ENCODE measurements around the gene CLIP2.
"Not testable (repeated sequence)": the region's sequence is repeated elsewhere in the genome, so short reads cannot be mapped to it uniquely, and the experiment has no call there.

Gene CLIP2

GRCh38 chr7:74253331-74253730, 35.9 kb upstream of the CLIP2 start:
- CTCF ChIA-PET = interaction anchor here (1.1 to 3.0 kb wide), 7 partner anchors 10 to 148 kb away, joined by 3 to 14 read pairs (median 4); no protein-coding TSS in a partner anchor
- TF ChIP-seq, protein P1, sequence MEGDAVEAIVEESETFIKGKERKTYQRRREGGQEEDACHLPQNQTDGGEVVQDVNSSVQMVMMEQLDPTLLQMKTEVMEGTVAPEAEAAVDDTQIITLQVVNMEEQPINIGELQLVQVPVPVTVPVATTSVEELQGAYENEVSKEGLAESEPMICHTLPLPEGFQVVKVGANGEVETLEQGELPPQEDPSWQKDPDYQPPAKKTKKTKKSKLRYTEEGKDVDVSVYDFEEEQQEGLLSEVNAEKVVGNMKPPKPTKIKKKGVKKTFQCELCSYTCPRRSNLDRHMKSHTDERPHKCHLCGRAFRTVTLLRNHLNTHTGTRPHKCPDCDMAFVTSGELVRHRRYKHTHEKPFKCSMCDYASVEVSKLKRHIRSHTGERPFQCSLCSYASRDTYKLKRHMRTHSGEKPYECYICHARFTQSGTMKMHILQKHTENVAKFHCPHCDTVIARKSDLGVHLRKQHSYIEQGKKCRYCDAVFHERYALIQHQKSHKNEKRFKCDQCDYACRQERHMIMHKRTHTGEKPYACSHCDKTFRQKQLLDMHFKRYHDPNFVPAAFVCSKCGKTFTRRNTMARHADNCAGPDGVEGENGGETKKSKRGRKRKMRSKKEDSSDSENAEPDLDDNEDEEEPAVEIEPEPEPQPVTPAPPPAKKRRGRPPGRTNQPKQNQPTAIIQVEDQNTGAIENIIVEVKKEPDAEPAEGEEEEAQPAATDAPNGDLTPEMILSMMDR (IDR thresholded peaks at IDR 0.05; ENCODE audit: control extremely low read depth, extremely low read depth, low read depth, missing control alignments) = no peak
- no peak for DNase-seq (ENCODE audit: extremely low spot score)
- POLR2A ChIA-PET = interaction anchor here (0.6 to 0.7 kb wide), 2 partner anchors 60 to 143 kb away, joined by 3 to 5 read pairs; no protein-coding TSS in a partner anchor

GRCh38 chr7:74253835-74254128, 35.4 kb upstream of the CLIP2 start:
- no peak for DNase-seq (ENCODE audit: extremely low spot score)
- POLR2A ChIA-PET = interaction anchor here (0.7 kb wide), 1 partner anchor 142 kb away, joined by 3 read pairs; no protein-coding TSS in a partner anchor
- CTCF ChIA-PET = interaction anchor here (1.3 to 3.0 kb wide), 6 partner anchors 9 to 148 kb away, joined by 4 to 14 read pairs (median 5); no protein-coding TSS in a partner anchor
- TF ChIP-seq, protein P1 (IDR thresholded peaks at IDR 0.05; ENCODE audit: control extremely low read depth, extremely low read depth, low read depth, missing control alignments) = no peak

- POLR2A ChIA-PET = interaction anchor here (0.6 kb wide), 1 partner anchor 39 kb away, joined by 3 read pairs; no protein-coding TSS in a partner anchor
- DNase-seq (ENCODE audit: extremely low spot score) = peak; percentile 98
- CTCF ChIA-PET = interaction anchor here (1.3 to 3.0 kb wide), 5 partner anchors 9 to 47 kb away, joined by 3 to 14 read pairs (median 5); no protein-coding TSS in a partner anchor
- TF ChIP-seq, protein P1 (IDR thresholded peaks at IDR 0.05; ENCODE audit: control extremely low read depth, extremely low read depth, low read depth, missing control alignments) = no peak
These were observed 34.9 kb upstream of the CLIP2 start, which contains the start of gene RFC2 for GRCh38 chr7:74254129-74254857. RFC2 (minus strand) TSS chr7:74254399; CDS start chr7:74254383, 16 bp downstream.

DNA sequence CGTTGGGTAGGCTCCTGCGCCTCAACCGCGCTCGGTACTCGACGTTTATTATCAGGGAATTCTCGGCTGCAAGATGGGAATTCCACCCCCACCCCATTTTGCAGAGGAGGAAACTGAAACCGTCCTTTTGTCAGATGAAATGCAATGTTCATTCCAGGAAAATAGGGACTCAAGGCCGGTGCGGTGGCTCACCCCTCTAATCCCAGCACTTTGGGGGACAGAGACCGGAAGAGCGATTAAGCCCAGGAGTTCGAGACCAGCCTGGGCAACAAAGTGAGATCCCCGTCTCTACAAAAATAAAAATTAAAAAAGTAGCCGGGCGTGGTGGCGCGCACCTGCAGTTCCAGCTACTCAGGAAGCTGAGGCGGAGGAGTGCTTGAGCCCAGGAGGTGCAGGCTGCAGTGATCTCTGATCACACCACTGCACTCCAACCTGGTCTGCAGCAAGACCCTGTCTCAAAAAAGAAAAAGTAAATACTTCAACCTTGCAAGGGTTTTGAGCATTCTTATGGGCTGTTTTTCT, 34.3 kb upstream of the CLIP2 start:
- ChIA-PET CTCF (interaction anchor here (1.3 to 3.0 kb wide), 5 partner anchors 8 to 48 kb away, joined by 3 to 14 read pairs (median 5); no protein-coding TSS in a partner anchor), POLR2A (interaction anchor here (0.6 kb wide), 2 partner anchors 40 to 178 kb away, joined by 3 read pairs; no protein-coding TSS in a partner anchor)
- TF ChIP-seq, protein P1 (IDR thresholded peaks at IDR 0.05; ENCODE audit: control extremely low read depth, extremely low read depth, low read depth, missing control alignments) = no peak
- no peak for DNase-seq (ENCODE audit: extremely low spot score)

- ChIA-PET CTCF (interaction anchor here (1.5 to 1.6 kb wide), 2 partner anchors 20 to 29 kb away, joined by 3 to 5 read pairs; no protein-coding TSS in a partner anchor), POLR2A (interaction anchor here (0.6 kb wide), 1 partner anchor 178 kb away, joined by 3 read pairs; no protein-coding TSS in a partner anchor)
- DNase-seq (ENCODE audit: extremely low spot score) = not testable (repeated sequence)
These were observed 33.7 kb upstream of the CLIP2 start for GRCh38 chr7:74255461-74255860.

GRCh38 chr7:74256491-74257408, 32.5 kb upstream of the CLIP2 start:
- no peak for DNase-seq (ENCODE audit: extremely low spot score)
- TF ChIP-seq, protein P1 (IDR thresholded peaks at IDR 0.05; ENCODE audit: control extremely low read depth, extremely low read depth, low read depth, missing control alignments) = no peak
- ChIA-PET POLR2A (no interaction called here), CTCF (interaction anchor here (0.8 to 2.1 kb wide), 5 partner anchors 18 to 144 kb away, joined by 3 to 7 read pairs (median 4); no protein-coding TSS in a partner anchor)

Measured in GM10248 (cell line).